HS-27A (cell line): ENCODE results near the gene MYF6.
A peak's percentile ranks its signal among the peaks of the same experiment; 100 is the strongest.
"Not testable (repeated sequence)": the region's sequence is repeated elsewhere in the genome, so short reads cannot be mapped to it uniquely, and the experiment has no call there.

Experiments
- DNase-seq: peaks from one replicate; pipeline ENCODE4 v3.0.0-alpha.2; 2012; ENCODE audit warnings: low read depth, missing footprints

The MYF6 gene

GRCh38 chr12:80707126-80707829, at the start of gene MYF6:
TSS of gene MYF6 (plus strand) at chr12:80707634. CDS start at chr12:80707720, 86 bp downstream.
- no peak for DNase-seq

DNA sequence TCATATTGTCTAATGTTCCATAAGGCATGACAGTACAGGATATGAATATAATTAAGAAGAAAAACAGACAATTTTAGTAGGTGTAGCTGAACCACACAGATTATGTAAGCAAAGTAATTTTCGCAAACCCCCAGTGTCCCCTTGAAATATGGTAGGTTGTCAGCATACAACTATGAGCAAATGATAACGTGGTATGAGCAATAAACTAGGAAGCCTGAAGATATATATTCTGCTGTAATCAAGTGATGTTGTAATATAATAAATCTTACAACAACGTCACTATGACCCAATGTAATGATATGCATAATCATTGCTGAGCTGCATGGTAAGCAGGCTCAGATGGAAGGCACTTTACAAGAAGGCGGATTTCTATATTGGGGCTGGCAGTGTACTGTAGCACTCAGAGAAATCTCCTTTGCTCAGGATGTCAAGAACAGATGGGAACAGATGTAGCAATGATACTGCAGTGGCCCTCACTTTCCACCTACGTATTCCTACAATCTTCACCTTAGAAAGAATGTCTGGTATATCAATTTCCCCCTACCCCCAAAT, 47.8 kb upstream of the MYF6 start:
- no peak for DNase-seq

DNA sequence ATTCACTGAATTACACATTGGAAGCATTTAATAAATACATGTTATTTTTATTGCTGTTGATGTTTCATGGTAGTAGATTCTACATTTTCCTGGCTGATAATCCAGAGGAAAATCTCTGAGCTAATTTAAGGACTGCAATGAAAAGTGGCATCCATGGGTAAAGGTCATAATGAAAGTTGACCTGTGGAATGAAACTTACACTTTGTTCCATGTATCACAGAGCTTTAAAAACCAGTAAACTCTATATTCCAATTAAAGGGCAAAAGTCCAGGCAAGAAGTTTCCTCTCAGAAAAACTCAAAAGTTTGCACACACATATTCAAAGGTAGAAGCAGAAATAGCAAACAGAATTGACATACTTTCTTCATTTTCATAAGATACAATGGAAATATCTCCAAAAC, 44.8 kb upstream of the MYF6 start:
- no peak for DNase-seq

DNA sequence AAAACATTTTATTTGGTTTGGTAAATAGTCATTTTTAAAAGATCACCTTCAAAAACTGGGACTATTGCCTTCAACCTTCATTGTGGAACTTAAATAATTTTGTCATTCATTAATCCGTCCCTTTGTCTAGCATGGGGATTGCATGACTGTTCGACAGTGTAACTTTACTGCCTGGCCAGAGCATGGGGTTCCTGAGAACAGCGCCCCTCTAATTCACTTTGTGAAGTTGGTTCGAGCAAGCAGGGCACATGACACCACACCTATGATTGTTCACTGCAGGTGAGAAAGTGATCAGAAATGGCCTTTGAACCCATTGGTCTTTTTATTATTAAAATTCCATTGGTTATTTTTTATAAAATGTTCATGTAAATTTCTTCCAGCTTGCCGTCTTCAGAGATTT, 37.2 kb upstream of the MYF6 start:
- DNase-seq: no peak

DNA sequence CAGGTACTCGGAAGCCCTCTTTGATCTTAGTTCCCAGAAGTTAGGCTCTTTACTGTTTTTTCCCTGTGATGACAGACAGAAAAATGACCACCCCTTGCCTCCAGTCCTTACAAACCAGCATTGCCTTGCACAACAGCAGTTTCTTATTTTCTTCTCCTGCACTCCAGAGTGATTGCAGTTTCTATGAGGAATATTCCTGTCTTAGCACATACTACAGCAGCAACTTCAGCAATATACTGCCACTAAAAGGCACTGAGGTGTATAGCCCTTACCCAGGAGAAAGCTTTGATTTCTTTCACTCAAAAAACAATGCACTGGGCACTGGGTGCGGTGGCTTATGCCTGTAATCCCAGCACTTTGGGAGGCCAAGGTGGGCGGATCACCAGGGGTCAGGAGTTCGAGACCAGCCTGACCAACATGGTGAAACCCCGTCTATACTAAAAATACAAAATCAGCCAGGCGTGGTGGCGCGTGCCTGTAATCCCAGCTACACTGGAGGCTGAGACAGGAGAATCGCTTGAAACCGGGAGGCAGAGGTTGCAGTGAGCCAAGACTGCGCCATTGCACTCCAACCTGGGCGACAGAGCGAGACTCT, 31.3 kb upstream of the MYF6 start:
- not testable (repeated sequence) for DNase-seq

DNA sequence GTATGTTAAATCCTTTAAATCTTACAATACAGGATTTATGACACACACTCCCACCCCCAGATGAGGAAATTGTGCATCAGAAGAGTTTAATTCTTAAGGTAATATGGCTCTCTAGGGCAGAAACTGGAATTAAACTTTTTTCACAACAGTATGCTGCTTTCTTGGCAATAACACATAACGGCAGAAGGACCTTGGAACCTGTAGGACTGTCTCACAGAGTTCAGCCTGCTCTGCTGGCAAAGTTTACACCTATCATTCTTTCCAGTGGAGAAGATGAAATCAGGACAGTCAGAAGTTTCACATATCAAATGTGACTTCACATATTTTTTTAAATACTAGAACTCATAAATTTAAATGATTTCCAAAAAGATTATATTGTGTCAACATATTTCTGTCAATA, 30.6 kb upstream of the MYF6 start:
- no peak for DNase-seq

GRCh38 chr12:80677994-80678393, 29.4 kb upstream of the MYF6 start:
- DNase-seq: no peak

- no peak for DNase-seq
Measured at GRCh38 chr12:80679346-80680131, 27.9 kb upstream of the MYF6 start.

- no peak for DNase-seq
Measured at GRCh38 chr12:80681287-80681686, 26.1 kb upstream of the MYF6 start.

GRCh38 chr12:80681786-80682185, 25.6 kb upstream of the MYF6 start:
- DNase-seq: no peak

DNA sequence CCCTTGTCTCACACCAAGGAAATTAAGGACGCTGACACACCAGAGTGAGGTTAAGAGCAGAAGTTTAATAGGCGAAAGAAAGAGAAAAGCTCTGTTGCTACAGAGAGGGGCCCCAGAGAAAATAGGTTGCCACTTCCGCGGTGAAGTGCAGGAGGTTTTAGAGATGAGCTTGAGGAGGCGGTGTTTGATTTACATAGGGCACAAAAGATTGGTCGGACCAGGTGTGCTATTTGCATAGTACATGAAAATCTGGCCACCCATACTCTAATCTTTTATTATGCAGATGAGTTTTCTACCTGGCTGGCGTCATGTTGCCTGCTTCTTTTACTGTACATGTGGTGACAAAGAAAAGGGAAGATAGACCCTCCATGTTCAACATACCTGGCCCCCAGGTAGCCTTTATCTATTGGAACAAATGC, 23.3 kb upstream of the MYF6 start:
- no peak for DNase-seq

- no peak for DNase-seq
Measured at GRCh38 chr12:80690090-80690489, 17.3 kb upstream of the MYF6 start.

DNA sequence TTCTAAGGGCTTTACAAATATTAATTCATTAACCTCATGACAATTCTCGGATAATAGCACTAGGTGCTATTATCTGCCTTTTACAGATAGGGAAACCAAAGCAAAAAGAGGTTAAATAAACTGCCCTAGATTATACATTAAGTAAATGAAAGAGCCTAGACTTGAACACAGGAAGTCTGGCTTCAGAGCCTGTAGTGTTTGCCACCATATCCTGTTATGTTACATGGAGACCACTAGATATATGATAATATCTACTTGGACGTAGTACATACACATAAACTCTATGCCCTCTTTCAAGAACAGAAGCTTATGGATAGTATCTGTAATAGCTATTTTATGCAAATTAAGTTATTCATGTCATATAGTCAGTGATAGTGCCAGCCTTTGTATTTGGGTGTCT, 16.9 kb upstream of the MYF6 start:
- no peak for DNase-seq

- no peak for DNase-seq
Measured at GRCh38 chr12:80692114-80692513, 15.3 kb upstream of the MYF6 start.

DNA sequence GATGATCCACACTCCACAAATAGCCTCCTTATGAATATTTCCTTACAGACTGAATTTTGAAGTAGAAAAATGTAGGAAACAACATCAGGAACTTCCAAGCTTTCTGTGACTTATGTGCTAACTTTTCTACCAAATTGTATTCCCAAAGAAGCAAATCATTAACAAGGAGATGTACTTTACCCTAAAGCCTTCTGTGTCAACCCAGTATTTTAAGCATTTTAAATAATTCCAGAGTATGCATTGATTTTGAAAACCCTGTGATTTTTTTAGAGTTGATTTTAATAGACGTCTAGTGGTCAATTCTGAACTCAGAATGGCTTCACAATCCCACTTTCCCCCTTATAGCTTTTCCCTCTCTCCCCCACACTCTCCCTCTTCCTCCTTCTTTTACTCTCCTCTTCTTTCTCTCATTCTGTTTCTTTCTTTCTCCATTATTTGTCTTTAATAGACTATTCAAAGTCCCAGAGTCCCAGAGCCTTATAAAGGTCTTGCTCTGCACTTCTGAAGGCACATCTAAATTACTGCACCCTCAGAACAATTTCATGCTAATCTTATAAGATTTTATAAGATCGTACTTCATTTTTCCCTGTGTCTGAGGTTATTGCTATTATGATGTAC, 10.1 kb upstream of the MYF6 start:
- no peak for DNase-seq

DNA sequence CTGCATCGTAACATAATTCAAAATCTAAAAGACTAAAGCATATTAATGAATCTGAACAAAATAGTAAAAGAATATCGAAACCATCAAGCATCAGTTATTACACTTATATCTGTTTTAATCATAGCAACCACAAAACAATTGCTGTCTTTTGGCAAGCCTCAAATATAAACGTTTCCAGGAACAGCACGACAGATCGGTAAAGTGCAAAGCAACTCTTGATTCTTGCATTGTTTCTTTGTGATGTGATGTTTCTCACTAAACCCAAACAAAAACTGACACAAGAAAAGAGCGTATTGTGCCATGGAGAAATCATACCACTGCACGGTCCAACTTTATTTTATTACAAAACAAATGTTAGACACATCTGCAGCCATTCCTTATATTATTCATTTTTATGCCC, 9.2 kb upstream of the MYF6 start:
- DNase-seq: no peak

DNA sequence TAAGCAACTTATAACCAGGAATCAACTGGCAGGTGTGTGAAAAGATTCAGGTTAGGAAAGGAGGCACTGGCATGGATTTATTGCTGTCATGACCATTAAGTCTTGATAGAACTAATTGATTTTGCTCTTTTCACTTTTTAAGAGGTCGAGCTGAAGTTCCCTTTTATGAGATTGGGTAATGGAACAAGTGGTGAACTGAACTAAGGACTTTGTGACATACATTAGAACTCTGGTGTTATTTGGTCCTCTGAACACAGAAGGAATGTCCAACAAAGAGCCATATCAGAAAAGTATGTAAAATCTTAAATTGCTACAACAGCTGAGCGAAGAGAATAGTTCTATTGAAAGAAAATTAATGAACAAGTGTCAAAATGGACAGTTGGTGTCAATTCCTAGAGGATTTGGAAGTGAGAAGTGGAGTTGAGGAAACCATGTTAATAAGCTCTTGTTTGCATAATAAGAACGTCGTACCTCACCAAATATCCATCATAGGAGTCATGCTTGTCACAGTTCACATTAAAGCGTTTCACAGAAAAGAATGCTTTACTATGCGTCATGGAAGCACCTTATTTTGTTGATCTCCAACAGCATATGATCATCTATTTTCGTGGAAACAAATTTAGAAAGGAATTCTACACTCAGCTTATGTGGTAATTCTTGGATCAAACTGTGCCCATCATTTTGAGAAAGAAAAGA, 8.4 kb upstream of the MYF6 start:
- no peak for DNase-seq

DNA sequence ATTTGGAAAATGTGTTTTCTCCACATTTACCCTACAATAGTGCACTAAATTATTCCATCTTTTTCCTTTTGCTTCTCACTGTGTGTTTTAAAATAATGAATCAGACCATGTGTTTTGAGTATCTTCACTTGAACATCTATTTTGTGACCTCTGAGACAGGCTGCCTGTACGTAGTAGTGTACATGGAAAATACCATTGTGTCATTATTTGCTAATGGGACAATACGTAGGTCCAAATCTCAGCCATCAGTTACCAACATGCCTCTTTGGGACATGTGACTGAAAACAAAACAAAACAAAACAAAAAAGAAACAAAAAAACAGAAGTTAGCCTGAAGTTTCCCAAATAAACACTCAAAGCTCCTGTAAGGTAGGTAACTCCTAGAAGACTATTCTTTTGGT, 7.1 kb upstream of the MYF6 start:
- DNase-seq: no peak

DNA sequence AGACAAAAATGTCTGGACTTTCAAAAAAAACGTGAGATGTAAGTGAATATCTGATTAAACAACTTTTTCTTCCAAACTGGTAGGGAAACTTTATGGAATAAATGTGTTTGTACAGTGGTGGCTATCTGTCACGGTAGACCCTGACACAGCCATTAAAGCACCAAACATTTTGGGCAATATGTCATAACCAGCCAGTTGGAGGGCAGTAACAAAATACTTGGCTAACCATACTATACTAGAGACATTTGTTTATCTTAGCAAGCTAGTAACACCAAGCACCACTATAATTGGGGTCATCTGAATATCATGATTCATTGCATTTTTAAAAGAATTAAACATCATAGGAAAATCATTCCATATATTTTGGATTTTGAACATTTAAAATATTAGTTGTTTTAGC, 6.0 kb upstream of the MYF6 start:
- no peak for DNase-seq

GRCh38 chr12:80702889-80703805, 4.3 kb upstream of the MYF6 start:
- DNase-seq: peak; percentile 17

- no peak for DNase-seq
Measured at GRCh38 chr12:80704420-80704819, 3.0 kb upstream of the MYF6 start.
